ENCODE results near the gene TEX22.

DNA sequence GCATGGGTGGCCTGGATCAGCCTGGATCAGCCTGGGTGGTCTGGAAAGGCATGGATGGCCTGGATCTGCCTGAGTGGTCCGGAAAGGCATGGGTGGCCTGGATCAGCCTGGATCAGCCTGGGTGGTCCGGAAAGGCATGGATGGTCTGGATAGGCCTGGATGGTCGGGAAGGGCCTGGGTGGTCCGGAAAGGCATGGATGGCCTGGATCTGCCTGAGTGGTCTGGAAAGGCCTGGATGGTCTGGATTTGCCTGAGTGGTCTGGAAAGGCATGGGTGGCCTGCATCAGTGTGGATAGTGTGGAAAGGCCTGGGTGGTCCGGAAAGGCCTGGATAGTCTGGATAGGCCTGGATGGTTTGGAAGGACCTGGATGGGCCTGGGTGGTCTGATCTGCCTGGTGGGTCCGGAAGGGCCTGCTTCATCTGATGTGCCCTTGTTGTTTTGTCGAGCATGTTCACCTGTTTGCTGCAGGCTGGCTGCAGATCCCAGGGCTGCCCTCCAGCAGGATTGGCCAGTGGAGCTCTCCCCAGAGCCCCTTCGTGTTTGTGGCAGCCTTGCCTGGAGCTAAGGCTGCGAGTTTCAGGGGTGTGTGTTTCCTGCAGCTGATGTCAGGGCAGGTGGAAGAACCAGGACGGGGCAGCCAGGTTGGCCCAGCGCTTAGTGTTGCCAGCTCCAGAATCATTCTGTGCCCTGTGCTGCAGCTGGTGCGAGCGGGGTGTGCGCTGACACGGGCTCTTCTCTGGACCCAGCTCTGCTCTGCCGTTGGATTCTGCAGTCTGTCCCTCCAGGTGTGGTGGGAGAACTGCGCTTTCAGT, 19.3 kb upstream of the TEX22 start:
- no peak for TF ChIP-seq CTCF (IDR thresholded peaks at IDR 0.05)
- no peak for TF ChIP-seq EZH2 (IDR thresholded peaks at IDR 0.05; ENCODE audit: borderline replicate concordance, insufficient read depth, low read depth, low read length, poor library complexity, severe bottlenecking)
